HK-2 (cell line): ENCODE data around the gene MRPL4.
"Not testable (repeated sequence)": the region's sequence is repeated elsewhere in the genome, so short reads cannot be mapped to it uniquely, and the experiment has no call there.

ENCODE experiments used
- DNase-seq: peaks from one replicate; pipeline ENCODE4 v3.0.0-alpha.2; 2018; ENCODE audit not compliant: unreplicated experiment

MRPL4 gene

DNA sequence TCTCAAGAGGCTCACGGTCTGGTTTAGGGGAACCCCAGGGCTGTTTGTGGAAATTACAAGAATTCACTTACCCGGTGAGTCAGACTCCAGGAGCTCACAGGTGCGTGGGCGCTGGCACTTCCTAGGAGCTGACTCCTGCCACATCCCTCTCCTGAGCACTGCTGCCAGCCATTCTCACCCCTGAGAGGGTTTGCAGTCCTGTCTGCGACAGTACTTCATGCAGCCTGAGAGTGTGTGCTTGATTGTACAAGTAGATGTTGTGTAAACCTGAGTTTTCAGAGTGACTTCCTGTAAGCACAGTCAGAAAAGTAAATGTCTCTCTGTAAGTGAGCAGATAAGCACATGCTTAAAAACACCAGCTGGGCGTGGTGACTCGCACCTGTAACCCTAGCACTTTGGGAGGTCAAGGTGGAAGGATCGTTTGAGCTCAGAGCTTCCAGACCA, 8.1 kb downstream of the MRPL4 start:
- DNase-seq: peak; percentile 69

DNA sequence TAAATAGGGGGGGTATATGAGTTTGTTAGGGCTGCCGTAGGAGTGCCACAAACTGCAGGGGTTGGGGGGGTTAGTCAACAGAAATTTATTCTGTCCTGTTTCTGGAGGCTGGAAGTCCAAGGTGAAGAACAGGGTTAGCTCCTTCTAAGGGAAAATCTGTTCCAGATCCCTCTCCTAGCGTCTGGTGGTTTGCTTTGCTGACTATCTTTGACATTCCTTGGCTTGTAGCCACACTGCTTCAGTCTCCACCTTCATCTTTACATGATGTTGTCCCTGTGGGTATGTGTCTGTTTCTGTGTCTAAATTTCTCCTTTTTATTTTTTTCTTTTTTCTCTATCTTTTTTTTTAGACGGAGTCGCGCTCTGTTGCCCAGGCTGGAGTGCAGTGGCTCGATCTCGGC, 10.8 kb downstream of the MRPL4 start:
- DNase-seq: no peak

DNA sequence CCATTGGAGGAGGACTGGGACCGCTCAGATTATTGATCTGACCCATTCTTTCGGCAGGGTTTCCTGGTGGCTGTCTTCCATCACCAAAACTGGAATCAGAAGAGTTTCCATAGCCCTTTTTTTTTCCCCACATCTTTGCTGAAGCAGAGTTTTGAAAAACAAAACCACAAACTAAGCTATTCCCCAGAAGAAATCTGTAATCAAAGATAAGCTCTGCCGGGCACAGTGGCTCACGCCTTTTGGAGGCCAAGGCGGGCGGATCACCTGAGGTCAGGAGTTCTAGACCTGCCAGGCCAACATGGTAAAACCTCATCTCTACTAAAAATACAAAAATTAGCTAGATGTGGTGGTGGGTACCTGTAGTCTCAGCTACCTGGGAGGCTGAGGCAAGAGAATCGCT, 14.7 kb downstream of the MRPL4 start:
- no peak for DNase-seq

DNA sequence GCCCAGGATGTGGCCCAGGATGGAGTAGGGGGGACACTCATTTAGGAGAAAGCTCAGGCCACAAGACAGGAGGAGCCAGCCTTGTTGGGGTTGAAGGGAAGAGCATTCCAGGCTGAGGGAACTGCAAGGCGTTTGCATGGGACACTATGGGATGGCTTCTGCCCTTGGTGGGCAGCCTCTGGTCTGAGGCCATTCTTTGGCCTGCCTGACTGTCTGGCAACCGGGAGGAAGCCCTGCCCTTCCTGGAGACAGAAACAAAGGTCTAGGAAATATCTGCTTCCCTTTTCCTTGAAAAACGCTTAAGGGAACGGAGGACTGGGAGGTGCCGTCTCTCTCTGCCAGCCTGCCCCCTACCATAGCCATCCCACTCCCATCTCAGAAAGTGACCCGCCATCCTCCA, 16.1 kb downstream of the MRPL4 start:
- no peak for DNase-seq

DNA sequence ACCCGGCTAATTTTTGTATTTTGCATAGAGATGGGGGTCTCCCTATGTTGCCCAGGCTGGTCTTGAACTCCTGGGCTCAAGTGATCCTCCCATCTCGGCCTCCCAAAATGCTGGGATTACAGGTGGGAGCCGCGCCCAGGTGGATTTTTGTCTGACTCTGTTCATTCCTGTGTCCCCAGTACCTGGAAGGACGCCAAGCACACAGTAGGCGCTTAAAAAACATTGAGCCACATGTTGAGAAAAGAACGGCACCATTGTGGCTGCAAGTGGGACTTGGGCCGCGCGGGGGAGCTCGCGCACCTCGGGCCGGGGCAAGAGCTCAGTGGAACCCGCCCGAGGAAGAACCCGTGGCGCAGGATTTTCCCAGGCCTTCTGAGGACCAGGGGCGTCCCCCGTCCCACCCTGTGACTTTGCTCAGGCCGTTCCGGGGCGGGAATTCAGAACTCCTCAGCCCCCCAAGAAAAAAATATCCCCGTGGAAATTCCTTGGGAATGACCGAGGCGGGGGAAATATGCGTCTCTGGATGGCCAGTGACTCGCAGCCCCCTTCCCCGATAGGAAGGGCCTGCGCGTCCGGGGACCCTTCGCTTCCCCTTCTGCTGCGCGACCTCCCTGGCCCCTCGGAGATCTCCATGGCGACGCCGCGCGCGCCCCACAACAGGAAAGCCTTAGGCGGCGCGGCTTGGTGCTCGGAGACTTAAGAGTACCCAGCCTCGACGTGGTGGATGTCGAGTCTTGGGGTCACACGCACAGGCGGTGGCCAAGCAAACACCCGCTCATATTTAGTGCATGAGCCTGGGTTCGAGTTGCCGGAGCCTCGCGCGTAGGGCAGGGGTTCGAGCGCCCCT, 17.5 kb downstream of the MRPL4 start:
- peak; percentile 83 for DNase-seq

DNA sequence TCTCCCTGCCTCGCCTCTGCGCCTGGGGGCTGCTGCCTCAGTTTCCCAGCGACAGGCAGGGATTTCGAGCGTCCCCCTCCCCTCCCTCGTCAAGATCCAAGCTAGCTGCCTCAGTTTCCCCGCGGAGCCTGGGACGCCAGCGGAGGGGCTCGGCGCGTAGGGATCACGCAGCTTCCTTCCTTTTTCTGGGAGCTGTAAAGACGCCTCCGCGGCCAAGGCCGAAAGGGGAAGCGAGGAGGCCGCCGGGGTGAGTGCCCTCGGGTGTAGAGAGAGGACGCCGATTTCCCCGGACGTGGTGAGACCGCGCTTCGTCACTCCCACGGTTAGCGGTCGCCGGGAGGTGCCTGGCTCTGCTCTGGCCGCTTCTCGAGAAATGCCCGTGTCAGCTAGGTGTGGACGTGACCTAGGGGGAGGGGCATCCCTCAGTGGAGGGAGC, 18.2 kb downstream of the MRPL4 start:
- DNase-seq: peak; percentile 79

DNA sequence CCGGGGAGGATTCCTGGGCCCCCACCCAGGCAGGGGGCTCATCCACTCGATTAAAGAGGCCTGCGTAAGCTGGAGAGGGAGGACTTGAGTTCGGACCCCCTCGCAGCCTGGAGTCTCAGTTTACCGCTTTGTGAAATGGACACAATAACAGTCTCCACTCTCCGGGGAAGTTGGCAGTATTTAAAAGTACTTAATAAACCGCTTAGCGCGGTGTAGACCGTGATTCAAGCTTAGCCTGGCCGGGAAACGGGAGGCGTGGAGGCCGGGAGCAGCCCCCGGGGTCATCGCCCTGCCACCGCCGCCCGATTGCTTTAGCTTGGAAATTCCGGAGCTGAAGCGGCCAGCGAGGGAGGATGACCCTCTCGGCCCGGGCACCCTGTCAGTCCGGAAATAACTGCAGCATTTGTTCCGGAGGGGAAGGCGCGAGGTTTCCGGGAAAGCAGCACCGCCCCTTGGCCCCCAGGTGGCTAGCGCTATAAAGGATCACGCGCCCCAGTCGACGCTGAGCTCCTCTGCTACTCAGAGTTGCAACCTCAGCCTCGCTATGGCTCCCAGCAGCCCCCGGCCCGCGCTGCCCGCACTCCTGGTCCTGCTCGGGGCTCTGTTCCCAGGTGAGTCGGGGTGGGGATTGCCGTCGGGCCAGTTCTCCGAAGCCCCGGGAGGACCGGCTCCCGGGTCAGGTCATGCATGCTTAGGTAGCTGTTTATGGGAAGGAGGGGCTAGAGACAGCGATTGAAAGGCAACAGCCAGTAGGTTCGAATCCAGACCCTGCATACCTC, 18.8 kb downstream of the MRPL4 start, which contains the start of gene ICAM1:
Gene ICAM1 (plus strand): TSS at position 505 of the 779 bp plus-strand sequence. CDS start 40 bp downstream, at position 545.
- peak; percentile 93 for DNase-seq

DNA sequence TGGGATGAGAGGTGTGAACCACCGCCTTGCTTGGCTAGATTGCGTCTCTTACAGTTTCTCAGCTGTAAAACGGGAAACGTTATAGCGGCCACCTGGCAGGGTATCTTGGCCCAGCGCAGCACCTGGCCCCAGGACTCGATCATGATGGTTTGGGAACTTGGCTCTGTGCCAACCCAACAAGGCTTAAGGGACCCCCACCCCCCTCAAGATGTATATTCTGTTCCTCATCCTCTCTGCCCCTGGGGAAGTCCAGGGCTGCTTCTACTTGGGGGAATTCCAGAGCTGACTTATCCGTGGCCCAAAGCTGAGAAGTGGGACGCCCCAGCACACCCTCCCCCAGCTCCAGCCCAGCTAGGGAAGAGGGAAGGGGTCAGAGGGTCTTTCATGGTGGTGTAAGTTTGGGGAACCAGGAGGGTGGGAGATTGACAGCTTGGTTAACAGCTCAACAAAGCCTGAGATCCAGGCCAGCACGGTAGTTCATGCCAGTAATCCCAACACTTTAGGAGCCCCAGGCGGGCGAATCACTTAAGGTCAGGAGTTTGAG, 19.6 kb downstream of the MRPL4 start:
- DNase-seq: peak; percentile 47

DNA sequence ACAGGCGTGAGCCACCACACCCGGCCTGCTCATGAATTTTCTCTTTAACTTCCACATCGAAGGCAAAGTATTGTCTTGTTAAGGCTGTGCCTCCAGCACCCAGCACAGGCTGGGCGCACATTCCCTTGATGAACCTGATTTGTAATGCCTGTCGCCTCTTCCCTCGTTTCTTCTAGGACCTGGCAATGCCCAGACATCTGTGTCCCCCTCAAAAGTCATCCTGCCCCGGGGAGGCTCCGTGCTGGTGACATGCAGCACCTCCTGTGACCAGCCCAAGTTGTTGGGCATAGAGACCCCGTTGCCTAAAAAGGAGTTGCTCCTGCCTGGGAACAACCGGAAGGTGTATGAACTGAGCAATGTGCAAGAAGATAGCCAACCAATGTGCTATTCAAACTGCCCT, 22.6 kb downstream of the MRPL4 start:
- DNase-seq: no peak

DNA sequence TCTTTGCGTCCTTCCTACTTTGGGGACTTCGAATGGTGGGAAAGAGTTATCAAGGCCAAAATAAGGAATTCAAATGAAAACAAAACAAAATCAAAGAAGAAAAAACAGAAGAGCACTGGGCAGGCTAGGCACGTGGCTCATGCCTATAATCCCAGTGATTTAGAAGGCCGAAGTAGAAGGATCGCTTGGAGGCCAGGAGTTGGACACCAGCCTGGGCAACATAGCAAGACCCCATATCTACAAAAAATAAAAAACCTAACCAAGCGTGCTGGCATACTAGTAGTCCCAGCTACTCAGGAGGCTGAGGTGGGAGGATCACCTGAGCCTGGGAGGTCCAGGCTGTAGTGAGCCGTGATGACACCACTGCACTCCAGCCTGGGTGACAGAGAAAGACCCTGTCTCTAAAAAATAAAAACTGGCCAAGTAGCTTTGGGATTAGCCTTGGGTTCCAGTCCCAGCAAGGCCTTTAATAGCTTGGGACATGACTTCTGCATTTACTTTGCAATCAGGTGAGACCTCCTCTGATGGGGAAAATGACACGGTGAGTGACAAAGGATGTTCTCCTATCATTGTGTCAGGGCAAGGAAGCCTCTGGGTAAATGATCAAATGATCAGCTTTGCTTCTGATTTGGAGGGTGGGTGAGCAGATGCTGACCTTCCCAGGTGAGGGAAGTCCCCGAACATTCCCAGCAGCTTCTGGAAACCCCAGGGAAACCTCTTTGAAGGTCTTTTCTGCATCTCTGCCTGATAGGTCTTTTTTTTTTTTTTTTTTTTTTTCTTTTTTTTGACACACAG, 26.0 kb downstream of the MRPL4 start:
- DNase-seq: no peak

DNA sequence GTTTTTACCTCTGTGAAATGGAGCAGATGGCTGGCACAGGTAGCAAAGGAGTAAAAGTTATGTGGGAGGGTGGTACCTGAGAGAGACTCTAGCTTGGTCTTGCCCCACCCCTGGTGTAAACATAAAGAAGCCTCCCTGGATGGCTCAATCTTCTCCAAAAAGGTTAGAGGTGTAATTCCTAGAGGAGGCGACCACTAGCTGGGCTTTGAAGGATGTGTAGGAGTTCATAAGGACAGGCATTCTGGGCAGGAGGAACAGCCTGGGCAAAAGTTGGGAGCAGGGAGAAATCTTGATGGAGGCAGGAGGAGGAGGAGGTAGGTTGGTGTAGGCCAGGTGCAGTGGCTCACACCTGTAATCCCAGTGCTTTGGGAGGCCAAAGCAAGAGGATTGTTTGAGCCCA, 26.9 kb downstream of the MRPL4 start:
- no peak for DNase-seq

DNA sequence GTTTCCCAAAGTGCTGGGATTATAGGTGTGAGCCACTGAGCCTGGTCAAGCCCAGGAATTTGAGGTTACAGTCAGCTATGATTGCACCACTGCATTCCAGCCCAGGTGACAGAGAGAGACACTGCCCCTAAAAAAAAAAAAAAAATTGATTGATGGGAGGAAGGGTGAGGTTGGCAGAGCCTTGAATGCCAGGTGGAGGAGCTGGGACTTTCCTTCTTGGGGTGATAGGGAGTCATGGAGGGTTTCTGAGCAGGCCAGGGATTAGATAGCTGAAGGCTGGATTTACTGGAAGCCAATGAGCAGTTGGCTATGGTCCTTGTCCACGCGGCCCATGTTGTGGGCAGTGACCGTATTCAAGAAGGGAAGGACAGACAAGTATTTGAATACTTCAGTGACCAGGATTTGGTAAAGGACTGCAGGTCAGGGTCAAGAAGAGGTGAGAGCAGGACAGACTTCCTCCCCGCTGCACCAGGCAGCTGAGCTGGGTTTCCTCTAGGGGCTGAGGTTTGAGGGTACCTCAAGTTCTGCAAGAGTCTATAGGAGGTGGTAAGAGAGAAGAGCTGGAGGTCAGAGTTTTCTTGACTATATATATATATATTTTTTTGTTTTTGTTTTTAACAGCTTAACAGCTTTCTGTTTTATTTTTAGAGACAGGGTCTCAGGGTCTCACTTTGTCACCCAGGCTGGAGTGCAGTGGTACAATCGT, 27.9 kb downstream of the MRPL4 start:
- no peak for DNase-seq

DNA sequence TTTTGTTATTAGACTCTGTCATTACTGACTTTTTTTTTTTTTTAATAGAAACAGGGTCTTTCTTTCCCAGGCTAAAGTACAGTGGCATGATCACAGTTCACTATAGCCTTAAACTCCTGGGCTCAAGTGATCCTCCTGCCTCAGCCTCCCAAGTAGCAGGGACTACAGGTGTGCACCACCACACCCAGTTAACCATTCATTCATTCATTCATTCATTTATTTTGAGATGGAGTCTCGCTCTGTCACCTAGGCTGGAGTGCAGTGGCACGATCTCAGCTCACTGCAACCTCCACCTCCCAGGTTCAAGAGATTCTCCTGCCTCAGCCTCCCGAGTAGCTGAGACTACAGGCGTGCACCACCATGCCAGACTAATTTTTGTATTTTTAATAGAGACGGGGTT, 30.0 kb downstream of the MRPL4 start:
- not testable (repeated sequence) for DNase-seq

DNA sequence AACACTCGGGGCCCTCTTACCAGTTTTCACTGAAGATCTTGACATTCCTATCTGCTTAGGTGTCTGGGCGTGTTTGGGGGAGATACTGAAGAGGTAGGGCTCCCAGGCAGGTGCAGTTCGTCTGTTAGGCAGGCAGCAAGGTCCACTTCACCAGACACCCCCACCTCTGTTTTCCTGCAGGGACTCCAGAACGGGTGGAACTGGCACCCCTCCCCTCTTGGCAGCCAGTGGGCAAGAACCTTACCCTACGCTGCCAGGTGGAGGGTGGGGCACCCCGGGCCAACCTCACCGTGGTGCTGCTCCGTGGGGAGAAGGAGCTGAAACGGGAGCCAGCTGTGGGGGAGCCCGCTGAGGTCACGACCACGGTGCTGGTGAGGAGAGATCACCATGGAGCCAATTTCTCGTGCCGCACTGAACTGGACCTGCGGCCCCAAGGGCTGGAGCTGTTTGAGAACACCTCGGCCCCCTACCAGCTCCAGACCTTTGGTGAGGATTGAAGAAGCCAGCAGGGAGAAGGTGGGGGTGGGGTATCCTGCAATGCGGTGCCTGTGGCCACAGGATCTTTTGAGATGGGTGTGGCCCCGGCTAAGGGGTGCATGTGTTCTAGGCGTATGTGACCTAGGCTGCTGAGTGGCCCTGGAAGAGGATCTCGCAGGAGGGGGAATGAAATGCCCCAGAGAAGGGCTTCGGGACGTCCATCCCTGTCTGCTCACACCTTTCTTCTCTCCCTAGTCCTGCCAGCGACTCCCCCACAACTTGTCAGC, 31.5 kb downstream of the MRPL4 start:
- DNase-seq: no peak

DNA sequence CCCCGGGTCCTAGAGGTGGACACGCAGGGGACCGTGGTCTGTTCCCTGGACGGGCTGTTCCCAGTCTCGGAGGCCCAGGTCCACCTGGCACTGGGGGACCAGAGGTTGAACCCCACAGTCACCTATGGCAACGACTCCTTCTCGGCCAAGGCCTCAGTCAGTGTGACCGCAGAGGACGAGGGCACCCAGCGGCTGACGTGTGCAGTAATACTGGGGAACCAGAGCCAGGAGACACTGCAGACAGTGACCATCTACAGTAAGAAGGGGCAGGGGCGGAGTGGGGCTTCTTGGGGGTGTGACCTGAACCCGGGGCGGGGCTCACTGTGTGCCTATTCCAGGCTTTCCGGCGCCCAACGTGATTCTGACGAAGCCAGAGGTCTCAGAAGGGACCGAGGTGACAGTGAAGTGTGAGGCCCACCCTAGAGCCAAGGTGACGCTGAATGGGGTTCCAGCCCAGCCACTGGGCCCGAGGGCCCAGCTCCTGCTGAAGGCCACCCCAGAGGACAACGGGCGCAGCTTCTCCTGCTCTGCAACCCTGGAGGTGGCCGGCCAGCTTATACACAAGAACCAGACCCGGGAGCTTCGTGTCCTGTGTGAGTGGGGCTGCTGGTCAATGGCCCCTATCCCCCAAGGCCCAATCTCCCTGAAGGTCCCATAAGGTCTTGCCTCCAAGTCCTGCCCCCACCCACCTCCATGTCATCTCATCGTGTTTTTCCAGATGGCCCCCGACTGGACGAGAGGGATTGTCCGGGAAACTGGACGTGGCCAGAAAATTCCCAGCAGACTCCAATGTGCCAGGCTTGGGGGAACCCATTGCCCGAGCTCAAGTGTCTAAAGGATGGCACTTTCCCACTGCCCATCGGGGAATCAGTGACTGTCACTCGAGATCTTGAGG, 32.3 kb downstream of the MRPL4 start:
- DNase-seq: no peak

DNA sequence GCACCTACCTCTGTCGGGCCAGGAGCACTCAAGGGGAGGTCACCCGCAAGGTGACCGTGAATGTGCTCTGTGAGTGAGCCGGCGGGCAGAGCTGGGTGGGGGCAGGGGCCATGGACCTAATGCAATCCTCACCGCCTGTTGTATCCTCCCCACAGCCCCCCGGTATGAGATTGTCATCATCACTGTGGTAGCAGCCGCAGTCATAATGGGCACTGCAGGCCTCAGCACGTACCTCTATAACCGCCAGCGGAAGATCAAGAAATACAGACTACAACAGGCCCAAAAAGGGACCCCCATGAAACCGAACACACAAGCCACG, 32.9 kb downstream of the MRPL4 start:
- DNase-seq: no peak

DNA sequence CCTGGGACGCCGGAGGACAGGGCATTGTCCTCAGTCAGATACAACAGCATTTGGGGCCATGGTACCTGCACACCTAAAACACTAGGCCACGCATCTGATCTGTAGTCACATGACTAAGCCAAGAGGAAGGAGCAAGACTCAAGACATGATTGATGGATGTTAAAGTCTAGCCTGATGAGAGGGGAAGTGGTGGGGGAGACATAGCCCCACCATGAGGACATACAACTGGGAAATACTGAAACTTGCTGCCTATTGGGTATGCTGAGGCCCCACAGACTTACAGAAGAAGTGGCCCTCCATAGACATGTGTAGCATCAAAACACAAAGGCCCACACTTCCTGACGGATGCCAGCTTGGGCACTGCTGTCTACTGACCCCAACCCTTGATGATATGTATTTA, 33.4 kb downstream of the MRPL4 start:
- DNase-seq: no peak

DNA sequence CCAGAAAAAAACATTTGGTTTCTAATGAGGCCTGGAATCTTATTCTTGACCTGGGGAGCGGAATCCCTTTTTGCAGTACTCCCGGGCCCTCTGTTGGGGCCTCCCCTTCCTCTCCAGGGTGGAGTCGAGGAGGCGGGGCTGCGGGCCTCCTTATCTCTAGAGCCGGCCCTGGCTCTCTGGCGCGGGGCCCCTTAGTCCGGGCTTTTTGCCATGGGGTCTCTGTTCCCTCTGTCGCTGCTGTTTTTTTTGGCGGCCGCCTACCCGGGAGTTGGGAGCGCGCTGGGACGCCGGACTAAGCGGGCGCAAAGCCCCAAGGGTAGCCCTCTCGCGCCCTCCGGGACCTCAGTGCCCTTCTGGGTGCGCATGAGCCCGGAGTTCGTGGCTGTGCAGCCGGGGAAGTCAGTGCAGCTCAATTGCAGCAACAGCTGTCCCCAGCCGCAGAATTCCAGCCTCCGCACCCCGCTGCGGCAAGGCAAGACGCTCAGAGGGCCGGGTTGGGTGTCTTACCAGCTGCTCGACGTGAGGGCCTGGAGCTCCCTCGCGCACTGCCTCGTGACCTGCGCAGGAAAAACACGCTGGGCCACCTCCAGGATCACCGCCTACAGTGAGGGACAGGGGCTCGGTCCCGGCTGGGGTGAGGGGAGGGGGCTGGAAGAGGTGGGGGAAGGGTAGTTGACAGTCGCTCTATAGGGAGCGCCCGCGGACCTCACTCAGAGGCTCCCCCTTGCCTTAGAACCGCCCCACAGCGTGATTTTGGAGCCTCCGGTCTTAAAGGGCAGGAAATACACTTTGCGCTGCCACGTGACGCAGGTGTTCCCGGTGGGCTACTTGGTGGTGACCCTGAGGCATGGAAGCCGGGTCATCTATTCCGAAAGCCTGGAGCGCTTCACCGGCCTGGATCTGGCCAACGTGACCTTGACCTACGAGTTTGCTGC, 35.1 kb downstream of the MRPL4 start, which contains the start of gene ICAM4:
Gene ICAM4 (plus strand): TSS at position 153 of the 935 bp plus-strand sequence. CDS start 58 bp downstream, at position 211.
- peak; percentile 34 for DNase-seq
